ENCODE data around the gene EGFLAM. TPM values are rescaled to one million over a fixed set of nuclear protein-coding genes. Genes with fewer than 3 reads are reported as not detected.

EGFLAM gene
- total and polyA plus RNA-seq, 10 of the 15 experiments (the other 5 are each of a cell fraction or from before 2014, with no cell fraction given): 0.37 TPM; not detected in 9

DNA sequence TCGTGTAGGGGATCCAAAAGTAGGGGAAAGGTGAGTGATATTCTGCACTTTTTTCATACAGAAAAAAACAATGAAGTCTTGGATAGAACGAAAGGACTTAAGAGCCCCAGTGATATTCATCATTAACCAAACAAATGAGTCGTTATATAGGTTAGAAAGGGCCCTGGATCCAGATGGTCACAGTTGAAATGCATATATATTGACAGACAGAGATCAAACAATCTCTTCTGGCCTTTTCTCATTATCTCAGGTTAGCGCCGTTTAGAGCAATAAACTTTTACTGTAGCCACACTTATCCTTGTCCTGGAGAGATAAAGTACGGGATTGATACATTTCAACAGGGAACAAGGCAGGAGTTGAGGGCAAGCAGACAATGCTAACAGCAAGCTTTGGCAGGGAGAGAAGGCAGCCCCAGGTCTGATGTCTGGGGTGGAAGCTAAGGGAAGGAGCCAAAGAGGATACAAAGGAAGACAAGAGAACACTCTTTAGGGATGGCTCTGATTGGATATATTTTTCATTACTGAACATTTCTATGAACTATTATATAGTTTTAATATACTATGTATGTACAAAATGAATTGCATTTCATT, 221.1 kb downstream of the EGFLAM start:
- H3K27ac ChIP-seq (ENCODE audit: control insufficient read depth, insufficient read depth): no peak overlapping the region
- TF ChIP-seq, protein P1, sequence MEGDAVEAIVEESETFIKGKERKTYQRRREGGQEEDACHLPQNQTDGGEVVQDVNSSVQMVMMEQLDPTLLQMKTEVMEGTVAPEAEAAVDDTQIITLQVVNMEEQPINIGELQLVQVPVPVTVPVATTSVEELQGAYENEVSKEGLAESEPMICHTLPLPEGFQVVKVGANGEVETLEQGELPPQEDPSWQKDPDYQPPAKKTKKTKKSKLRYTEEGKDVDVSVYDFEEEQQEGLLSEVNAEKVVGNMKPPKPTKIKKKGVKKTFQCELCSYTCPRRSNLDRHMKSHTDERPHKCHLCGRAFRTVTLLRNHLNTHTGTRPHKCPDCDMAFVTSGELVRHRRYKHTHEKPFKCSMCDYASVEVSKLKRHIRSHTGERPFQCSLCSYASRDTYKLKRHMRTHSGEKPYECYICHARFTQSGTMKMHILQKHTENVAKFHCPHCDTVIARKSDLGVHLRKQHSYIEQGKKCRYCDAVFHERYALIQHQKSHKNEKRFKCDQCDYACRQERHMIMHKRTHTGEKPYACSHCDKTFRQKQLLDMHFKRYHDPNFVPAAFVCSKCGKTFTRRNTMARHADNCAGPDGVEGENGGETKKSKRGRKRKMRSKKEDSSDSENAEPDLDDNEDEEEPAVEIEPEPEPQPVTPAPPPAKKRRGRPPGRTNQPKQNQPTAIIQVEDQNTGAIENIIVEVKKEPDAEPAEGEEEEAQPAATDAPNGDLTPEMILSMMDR (IDR thresholded peaks at IDR 0.05 in 2 of 3, conservative IDR thresholded peaks at IDR 0.05 in 1 of 3; ENCODE audit: control insufficient read depth in 2 of 3, extremely low read depth in 1 of 3, insufficient read depth in 1 of 3, low read depth in 3 of 3, low read length in 3 of 3): no peak
- TF ChIP-seq SP1 (IDR thresholded peaks at IDR 0.05; ENCODE audit: low read depth, low read length) (no peak), SPI1 (IDR thresholded peaks at IDR 0.05; ENCODE audit: borderline replicate concordance, insufficient read depth, low read depth, low read length) (no peak), TARDBP (IDR thresholded peaks at IDR 0.05; ENCODE audit: borderline replicate concordance) (no peak), ZZZ3 (IDR thresholded peaks at IDR 0.05; ENCODE audit: control insufficient read depth, insufficient read length, low read depth) (no peak), TCF3 (IDR thresholded peaks at IDR 0.05; ENCODE audit: borderline replicate concordance, insufficient read depth, low read depth, low read length) (no peak), ZNF622 (IDR thresholded peaks at IDR 0.05) (no peak), ESRRA (IDR thresholded peaks at IDR 0.05; ENCODE audit: low read length) (no peak), IRF4 (IDR thresholded peaks at IDR 0.05; ENCODE audit: low read depth, low read length) (no peak)
- TF ChIP-seq, protein P2, sequence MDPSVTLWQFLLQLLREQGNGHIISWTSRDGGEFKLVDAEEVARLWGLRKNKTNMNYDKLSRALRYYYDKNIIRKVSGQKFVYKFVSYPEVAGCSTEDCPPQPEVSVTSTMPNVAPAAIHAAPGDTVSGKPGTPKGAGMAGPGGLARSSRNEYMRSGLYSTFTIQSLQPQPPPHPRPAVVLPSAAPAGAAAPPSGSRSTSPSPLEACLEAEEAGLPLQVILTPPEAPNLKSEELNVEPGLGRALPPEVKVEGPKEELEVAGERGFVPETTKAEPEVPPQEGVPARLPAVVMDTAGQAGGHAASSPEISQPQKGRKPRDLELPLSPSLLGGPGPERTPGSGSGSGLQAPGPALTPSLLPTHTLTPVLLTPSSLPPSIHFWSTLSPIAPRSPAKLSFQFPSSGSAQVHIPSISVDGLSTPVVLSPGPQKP (IDR thresholded peaks at IDR 0.05; ENCODE audit: low read depth, low read length): no peak
- CTCF ChIA-PET: interaction anchor here (1.2 kb wide), 1 partner anchor 38 kb away, joined by 7 read pairs; no protein-coding TSS in a partner anchor
- SMC1A ChIA-PET (ENCODE audit: uncharacterized antibody, unreplicated experiment): no interaction called here
- H3K4me2 ChIP-seq (ENCODE audit: control insufficient read depth, insufficient read depth): no peak overlapping the region
- H3K4me3 ChIP-seq: no peak overlapping the region
- no peak overlapping the region for H3K9ac ChIP-seq (ENCODE audit: control insufficient read depth, insufficient read depth, low read length)
- H2AFZ ChIP-seq (ENCODE audit: control insufficient read depth, low read depth, low read length): no peak overlapping the region
- RAD21 ChIA-PET (ENCODE audit: unreplicated experiment): no interaction called here
- H3K9me3 ChIP-seq (replicated peaks; ENCODE audit: control insufficient read depth, insufficient read depth, low read length): no peaks in the 10 kb centered on the region
- DNase-seq (ENCODE audit: low read depth, low spot score) (no peak), ATAC-seq (no peak), FAIRE-seq (no peak)
- POLR2A ChIA-PET: no interaction called here
- WGBS (ENCODE audit: insufficient coverage, insufficient replicate concordance, low lambda C conversion rate, missing lambda C conversion rate): 50% methylated on average over 6 of the region's 6 CpGs
- peaks cover 0 to 2% of the 10 kb centered on the region in 2 experiments; a peak in 1 of 4 replicates for H3K27me3 ChIP-seq (replicated peaks in 1 of 2; ENCODE audit: control insufficient read depth in 2 of 2, insufficient read depth in 2 of 2, low read length in 1 of 2)
- intact Hi-C loops (cut with micrococcal nuclease; ENCODE audit: unreplicated experiment) (no loop called here), in situ Hi-C loops (cut with MboI) (no loop called here)
- H4K20me1 ChIP-seq (ENCODE audit: control insufficient read depth, insufficient read depth): no peaks in the 10 kb centered on the region
- H3K36me3 ChIP-seq (ENCODE audit: control insufficient read depth in 2 of 2, insufficient read depth in 2 of 2, low read length in 1 of 2): no peaks in the 10 kb centered on the region
- H3K79me2 ChIP-seq (ENCODE audit: control insufficient read depth, insufficient read depth, low read length): no peaks in the 10 kb centered on the region
- BruUV-seq (replicated peaks): no TSS peak
- no peaks in the 10 kb centered on the region for H3K4me1 ChIP-seq (ENCODE audit: control insufficient read depth, insufficient read depth, low read length)

All from GM12878 (cell line).